Fibroblast of villous mesenchyme (primary cell): Measurements from ENCODE around the gene CARMIL1. TPM values are rescaled to one million over a fixed set of nuclear protein-coding genes. Genes with fewer than 3 reads are reported as not detected.

Experiments
- DNase-seq: peaks from one replicate; pipeline ENCODE4 v3.0.0-alpha.2; 2010; ENCODE audit warnings: low read depth
- H3K4me3 ChIP-seq: 2 replicates; pipeline ENCODE4 v1.5.1; 2011; ENCODE audit warnings: low read depth, mild to moderate bottlenecking, low read length
- CTCF ChIP-seq: IDR thresholded peaks from 2 replicates; pipeline ENCODE4 v1.5.1; 2012; ENCODE audit warnings: low read depth, mild to moderate bottlenecking, low read length; ENCODE audit not compliant: insufficient read depth
- total RNA-seq: library from RNA; depleted of rRNA; stranded (reverse); fragments of >200 nt; gene quantifications from 2 replicates; pipeline ENCODE4 v1.2.3, GENCODE V29; 2012

CARMIL1 gene
- total RNA-seq, 1 donor: 11.2 TPM

- H3K4me3 ChIP-seq: no peak overlapping the region
- DNase-seq: no peak
- TF ChIP-seq CTCF: no peak
These were observed 361.3 kb downstream of the CARMIL1 start for GRCh38 chr6:25640446-25640845.

- no peak overlapping the region for H3K4me3 ChIP-seq
- no peak for DNase-seq
- no peak for TF ChIP-seq CTCF
These were observed 361.7 kb downstream of the CARMIL1 start for GRCh38 chr6:25640891-25641290.

DNA sequence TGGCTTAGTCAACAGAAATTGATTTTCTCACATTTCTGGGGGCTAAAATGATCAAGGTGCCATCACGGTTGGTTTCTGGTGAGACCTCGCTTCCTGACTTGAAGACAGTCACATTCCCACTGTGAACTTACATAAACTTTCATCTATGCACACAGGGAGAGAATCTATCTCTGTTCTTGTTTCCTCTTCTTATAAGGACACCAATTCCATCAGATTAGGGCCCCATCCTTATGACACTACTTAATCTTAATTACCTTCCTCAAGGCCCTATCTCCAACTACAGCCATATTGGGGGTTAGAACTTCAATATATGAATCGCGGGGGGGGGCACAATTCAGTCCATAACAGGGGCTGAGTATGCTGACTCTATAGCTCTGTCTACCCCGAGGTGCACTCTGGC, 362.2 kb downstream of the CARMIL1 start:
- H3K4me3 ChIP-seq: no peak overlapping the region
- no peak for TF ChIP-seq CTCF
- no peak for DNase-seq

DNA sequence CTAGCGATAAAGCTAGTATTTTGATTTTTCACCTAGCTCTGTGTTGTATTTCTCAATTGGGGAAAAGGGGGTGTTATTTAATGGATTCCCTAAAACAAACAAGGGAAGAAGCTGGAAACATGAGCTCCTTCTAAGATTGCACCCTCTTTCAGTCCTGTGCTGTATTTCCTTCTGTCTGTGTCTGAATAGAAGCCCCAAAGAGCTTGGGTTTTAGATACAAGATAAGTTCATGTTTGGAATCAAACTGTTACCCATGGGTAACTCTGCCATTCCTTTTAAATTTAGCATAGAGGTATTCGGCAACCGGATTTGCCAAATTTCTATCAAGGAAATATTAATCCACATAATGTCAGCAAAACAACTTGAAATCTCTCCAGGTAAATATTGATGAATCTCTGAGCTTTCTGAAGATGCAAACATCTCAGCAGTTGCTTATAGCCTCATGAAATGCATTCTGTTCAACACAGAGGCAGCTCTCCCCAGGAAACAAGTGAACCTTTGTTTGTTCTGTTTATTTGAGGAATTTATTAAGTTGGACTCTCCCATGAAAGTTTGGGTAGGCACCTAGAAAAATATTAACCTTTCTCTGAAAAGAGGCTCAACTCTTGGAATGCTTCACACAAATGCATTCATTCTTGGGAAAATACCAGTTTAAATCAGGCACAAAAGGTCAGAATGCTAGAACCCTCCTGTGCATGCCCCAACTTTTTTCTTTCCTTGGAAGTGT, 362.9 kb downstream of the CARMIL1 start:
- TF ChIP-seq CTCF: no peak
- H3K4me3 ChIP-seq: no peak overlapping the region

GRCh38 chr6:25642667-25643328, 363.6 kb downstream of the CARMIL1 start:
- no peak for TF ChIP-seq CTCF
- no peak for DNase-seq
- H3K4me3 ChIP-seq: no peak overlapping the region

More for the DNA sequence above, 362.9 kb downstream of the CARMIL1 start:
- no peak for DNase-seq

GRCh38 chr6:25645916-25646315, 366.7 kb downstream of the CARMIL1 start:
- H3K4me3 ChIP-seq: no peak overlapping the region
- TF ChIP-seq CTCF: no peak
- DNase-seq: no peak
